Measurements from ENCODE around the gene ANLN. TPM values are rescaled to one million over a fixed set of nuclear protein-coding genes. Genes with fewer than 3 reads are reported as not detected.
"Not testable (repeated sequence)": the region's sequence is repeated elsewhere in the genome, so short reads cannot be mapped to it uniquely, and the experiment has no call there.

The ANLN gene
- total RNA-seq, 2 experiments from 2014 or later, result 57.1 to 57.7 TPM

DNA sequence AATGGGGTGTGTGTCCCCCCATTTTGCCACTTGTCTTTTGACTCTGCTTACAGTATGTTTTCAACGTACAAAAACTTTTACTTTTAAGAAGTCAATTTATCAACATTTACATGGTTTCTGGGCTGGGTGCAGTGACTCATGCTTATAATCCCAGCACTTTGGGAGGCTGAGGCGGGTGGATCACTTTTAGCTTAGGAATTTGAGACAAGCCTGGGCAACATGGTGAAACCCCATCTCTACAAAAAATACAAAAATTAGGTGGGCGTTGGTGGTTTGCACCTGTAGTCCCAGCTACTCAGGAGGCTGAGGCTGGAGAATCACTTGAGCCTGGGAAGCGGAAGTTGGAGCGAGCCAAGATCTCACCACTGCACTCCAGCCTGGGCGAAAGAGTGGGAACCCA lies 107.5 kb downstream of the ANLN start:
- POLR2A ChIA-PET, result not testable (repeated sequence)

DNA sequence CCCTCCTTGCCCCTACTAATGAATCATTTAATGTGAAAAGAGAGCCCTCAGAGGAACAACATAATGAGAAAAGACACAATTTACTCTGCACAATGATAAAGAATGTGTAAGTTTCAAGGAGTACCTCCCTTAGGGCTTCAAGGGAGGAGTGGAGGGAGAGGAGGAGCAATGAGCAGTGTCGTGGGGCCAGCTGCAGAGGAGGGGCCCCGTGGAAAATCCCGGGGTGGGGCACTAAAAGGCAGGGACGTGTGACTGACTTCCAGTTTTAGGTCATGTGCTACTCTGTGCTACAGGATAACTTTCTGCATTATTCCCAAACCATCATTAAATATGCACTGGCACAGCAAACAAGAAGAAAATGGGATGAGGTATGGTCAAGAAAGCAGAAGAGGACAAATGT lies 108.1 kb downstream of the ANLN start:
- Mint-ChIP-seq H3K9me3 (peaks cover 1% of the 10 kb centered on the region), H3K4me1 (peaks cover 2% of the 10 kb centered on the region), H3K27ac (no peak overlapping the region), H3K36me3 (no peaks in the 10 kb centered on the region), H3K4me3 (no peak overlapping the region), H3K27me3 (peaks cover 4% of the 10 kb centered on the region)
- ATAC-seq (ENCODE audit: low read depth) (no peak), DNase-seq (no peak)
- POLR2A ChIA-PET, result no interaction called here

More for the DNA sequence above, 107.5 kb downstream of the ANLN start:
- not testable (repeated sequence) for H3K27me3 Mint-ChIP-seq; H3K4me3 Mint-ChIP-seq; H3K4me1 Mint-ChIP-seq; ATAC-seq (ENCODE audit: low read depth); H3K27ac Mint-ChIP-seq; DNase-seq; H3K9me3 Mint-ChIP-seq; H3K36me3 Mint-ChIP-seq

Other genes starting within 250 kb of the ANLN start
- gene EEPD1, start 236.6 kb upstream of the ANLN start, total RNA-seq, result 1 to 10 TPM; 2.0 to 2.3 TPM

Data from activated naive CD8-positive, alpha-beta T cell treated with anti-CD3 and anti-CD28 coated beads, Interleukin-2, amount 10 ng/mL, durations not matched to agents 7 days and 5 days (primary cell).